Endothelial cell of hepatic sinusoid (primary cell): ENCODE data around the gene ASAP3.

ENCODE experiments used
- in situ Hi-C: cut with HindIII; loops from 2 replicates; pipeline ENCODE4 v1.10.0; 2017; ENCODE audit warnings: low sequenced_read_pairs

The ASAP3 gene

GRCh38 chr1:23479666-23479941 lies 4.4 kb downstream of the ASAP3 start:
- in situ Hi-C loops: no loop called here

DNA sequence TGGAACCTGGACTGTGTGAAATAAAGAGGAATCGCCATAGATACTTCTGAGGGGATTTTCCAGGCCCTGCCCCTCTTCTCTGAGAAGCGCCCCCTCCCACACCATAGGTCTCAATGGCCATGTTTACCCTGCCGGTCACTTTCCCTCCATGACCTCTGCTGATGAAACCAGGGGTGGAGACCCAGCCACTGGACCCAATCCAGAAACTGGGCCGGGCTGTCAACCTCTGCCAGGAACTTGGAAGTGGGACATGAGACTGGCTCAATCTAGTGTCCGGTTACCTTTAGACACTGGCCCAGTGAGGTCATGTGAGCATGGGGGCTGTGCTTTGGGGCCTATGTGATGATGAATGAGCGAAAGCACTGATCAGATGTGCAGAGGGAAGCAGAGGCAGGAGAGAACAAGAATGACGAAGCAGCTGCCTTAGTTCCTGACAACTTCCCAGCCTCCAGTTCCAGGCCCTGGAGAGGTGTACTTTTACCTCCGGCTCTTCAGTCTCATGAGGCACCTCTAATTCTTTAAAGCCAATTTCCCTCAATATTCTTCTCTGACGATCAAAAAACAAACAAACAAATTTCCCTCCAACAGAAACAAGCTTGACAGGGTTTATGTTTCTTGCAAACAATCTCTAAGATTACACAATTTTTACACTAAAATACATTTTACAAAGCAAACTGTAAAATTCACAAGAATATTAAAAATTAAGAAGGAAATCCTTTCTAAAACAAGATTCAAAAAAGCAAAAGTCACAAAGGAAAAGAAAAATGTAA lies 4.9 kb downstream of the ASAP3 start:
- in situ Hi-C loops: no loop called here

- in situ Hi-C loops: no loop called here
Observed at GRCh38 chr1:23477359-23478144, 6.4 kb downstream of the ASAP3 start.

GRCh38 chr1:23475641-23476040 lies 8.3 kb downstream of the ASAP3 start:
- in situ Hi-C loops: no loop called here

DNA sequence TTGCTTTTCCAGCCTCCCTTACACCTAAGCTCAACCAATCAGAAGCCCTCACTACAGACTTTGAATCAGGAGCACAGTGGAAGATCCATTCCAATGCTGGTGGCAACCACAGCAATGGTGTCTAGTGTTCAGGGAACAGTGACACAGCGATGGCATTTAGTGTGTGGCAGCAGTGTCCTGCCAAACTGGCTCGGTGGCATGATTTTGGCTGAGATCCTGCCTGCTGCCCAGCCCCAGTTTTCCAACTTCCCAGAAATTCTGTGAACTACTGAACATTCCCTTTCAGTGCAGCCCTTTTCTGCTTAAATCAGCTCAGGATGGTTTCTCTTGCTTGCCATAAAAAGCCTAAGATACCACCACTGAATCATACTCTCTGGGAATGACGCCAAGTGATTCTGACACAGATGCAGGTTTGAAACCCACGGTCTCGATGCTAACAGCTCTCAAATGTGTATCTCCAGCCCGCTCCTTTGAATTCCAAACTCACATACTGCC lies 8.8 kb downstream of the ASAP3 start:
- in situ Hi-C loops: no loop called here

DNA sequence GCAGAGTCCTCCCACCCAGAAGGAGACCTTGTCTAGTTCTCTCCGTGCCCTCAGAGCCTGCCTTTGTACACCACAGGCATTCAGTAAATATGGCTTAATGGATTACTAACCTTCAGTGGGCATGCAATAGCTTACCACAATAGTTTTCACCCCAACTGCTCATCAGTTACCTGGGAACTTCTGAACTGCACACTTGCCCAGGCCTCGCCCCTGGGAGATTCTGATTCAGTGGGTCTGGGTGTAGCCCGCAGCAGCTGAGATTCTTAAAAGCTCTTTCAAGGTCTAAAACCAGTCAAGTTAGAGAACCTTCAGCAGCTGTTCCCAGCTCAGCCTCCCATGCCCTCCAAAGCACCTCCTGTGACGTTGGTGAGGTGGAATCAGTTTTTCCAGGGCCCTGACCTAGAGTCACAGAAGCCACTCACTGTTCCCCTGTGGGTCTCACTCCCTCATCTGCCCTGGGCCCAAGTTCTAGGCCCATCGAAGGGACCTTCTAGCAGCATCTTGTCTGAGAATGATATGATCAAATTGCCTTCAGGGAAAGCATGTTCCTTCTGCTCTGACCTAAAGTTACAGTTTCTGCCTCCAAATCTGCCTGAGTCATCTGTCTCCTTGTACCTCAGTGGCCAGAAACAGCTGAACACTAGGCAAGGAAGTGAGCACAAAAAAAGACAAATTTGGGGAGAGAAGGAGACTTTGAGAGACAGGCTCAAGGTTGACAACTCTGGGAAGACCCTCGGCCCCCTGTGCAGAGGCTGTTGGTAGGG lies 10.8 kb downstream of the ASAP3 start:
- in situ Hi-C loops: no loop called here

- in situ Hi-C loops: no loop called here
Observed at GRCh38 chr1:23472351-23473036, 11.5 kb downstream of the ASAP3 start.

DNA sequence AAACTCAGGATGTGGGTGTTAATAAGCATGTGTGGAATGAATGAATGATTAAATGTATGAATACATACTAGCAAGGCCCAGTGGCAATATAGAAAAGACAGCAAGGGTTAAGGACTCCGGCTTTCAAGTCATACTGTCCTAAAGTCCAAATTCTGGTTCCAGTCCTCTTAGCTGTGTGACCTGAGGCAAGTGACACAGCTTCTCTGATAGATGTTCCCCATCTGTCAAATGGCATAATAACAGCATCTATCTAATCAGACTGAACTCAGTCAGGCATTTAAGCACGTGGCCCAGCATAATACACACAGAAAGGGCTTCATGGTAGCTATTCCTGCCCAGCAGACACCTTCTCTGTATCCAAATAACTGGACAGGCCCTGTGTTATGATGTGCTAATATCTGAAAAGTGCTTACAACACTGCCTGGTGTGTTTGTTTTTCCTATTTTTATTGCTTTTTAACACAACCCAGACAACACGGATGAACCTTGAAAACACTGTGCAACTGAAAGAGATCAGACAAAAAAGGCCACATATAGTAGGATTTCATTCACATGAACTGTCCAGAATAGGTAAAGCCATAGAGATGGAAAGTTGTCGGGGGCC lies 12.4 kb downstream of the ASAP3 start:
- in situ Hi-C loops: no loop called here

GRCh38 chr1:23470282-23471070 lies 13.5 kb downstream of the ASAP3 start:
- in situ Hi-C loops: no loop called here

GRCh38 chr1:23469372-23469982 lies 14.5 kb downstream of the ASAP3 start:
- in situ Hi-C loops: no loop called here

- in situ Hi-C loops: no loop called here
Observed at GRCh38 chr1:23466423-23466989, 17.5 kb downstream of the ASAP3 start.

GRCh38 chr1:23463286-23463685 lies 20.7 kb downstream of the ASAP3 start:
- in situ Hi-C loops: no loop called here

- in situ Hi-C loops: no loop called here
Observed at GRCh38 chr1:23462766-23463165, 21.2 kb downstream of the ASAP3 start.

- in situ Hi-C loops: no loop called here
Observed at GRCh38 chr1:23461050-23461449, 22.9 kb downstream of the ASAP3 start.

DNA sequence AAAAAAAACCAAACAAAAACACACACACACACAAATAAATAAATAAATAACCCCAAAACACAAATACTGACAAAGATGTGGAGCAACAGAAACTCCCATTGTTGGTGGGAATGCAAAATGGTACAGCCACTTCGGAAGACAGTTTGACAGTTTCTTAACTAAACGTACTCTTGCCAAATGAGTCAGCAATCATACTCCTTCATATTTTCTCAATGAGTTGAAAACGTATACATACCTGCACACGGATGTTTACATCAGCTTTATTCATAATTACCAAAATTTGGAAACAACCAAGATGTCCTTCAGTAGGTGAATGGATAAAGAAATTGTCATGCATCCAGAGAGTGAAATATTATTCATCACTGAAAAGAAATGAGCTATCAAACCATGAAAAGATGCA lies 23.5 kb downstream of the ASAP3 start:
- in situ Hi-C loops: no loop called here

GRCh38 chr1:23459338-23459757 lies 24.6 kb downstream of the ASAP3 start:
- in situ Hi-C loops: no loop called here

DNA sequence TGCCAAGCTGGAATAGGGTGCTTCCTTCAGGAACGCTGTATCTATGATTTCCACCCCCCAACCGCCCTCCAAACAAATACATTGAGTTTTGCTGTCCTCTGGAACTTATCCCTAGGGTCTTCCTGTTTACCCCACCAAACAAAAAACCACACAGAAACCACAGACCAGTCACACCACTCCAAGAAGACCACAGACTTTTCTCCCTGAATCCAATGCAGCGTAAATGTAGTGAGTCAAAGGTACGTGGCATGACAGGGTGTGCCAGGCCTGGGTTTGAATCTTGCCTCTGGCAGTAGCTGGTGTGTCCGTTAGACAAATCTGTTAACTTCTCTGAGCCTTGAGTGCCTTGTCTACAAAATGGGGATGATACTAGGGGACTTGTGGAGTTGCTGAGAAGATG lies 27.8 kb downstream of the ASAP3 start:
- in situ Hi-C loops: no loop called here

DNA sequence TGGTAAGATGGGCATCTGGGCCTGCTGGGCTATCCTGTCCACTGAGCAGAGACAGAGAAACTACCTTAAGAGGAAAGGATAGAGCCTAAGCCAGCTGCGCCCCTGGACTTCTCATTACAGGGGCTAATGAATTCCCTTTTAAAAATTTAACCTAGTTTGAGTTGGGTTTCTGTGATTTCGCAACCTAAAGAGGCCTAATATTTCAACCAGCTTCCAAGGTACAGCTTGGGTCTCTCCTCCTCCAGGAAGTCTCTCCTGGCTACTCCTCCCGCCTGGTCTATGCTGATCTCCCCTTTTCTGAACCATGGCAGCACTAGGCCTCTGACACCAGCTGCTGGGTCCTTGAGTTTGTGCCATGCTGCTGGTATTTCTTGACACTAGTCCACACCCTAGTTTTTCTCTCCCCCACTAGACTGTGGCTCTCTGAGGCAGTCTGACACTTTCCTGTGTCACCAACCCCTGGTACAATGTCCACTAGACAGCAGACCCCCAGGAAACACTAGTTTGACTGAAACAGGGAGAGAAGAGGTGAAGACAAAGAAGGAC lies 30.5 kb downstream of the ASAP3 start:
- in situ Hi-C loops: no loop called here

DNA sequence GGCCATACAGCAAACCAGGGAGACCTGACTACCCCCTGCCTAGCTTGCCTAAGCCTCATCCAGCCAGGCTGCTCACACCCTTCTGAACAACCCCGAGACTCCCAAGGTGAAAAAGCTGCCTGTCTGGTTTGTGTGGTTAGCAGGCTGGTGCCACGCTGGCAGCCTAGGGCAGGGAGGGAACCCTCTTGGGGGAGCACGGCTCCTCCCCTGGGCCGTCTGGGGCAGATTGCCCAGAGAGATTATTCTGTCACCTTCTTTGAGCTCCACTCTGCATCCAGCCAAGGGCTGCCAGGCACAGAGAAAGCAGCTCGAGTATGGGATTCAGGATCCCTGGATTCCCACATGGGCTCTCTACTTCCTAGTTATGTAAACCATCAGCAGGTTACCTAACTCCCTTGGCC lies 32.0 kb downstream of the ASAP3 start:
- in situ Hi-C loops: no loop called here
